Prostate gland (tissue), 2 donors: ENCODE results near the gene STARD10. TPM values are rescaled to one million over a fixed set of nuclear protein-coding genes. Genes with fewer than 3 reads are reported as not detected.

Source experiments
- DNase-seq: peaks from one replicate; pipeline ENCODE4 v3.0.0-alpha.2; 2019; ENCODE audit warnings: low spot score
- H3K27ac ChIP-seq, 2 donors: fragments of 200-600 bp; sonication (generic); 2 replicates each; pipeline ENCODE4 v1.5.1; 2017 to 2019
- H3K27me3 ChIP-seq: fragments of 200-600 bp; sonication (generic); replicated peaks from 2 replicates; pipeline ENCODE4 v1.5.1; 2019; ENCODE audit not compliant: insufficient read depth
- H3K36me3 ChIP-seq, 2 donors: fragments of 200-600 bp; sonication (generic); 1 replicate in 1 of 2; 2 replicates in 1 of 2; pipeline versions ENCODE4 v1.5.1 to v1.8.1; 2017 to 2019
- H3K4me1 ChIP-seq: fragments of 200-600 bp; sonication (generic); replicated peaks from 2 replicates; pipeline ENCODE4 v1.5.1; 2019
- H3K4me3 ChIP-seq, 2 donors: fragments of 200-600 bp; sonication (generic); 2 replicates each; pipeline ENCODE4 v1.5.1; 2017 to 2019
- H3K9me3 ChIP-seq: fragments of 200-600 bp; sonication (generic); 2 replicates; pipeline ENCODE4 v1.5.1; 2017
- CTCF ChIP-seq, 4 experiments: fragments of 200-600 bp in 2 of 4; fragments of 450-650 bp in 2 of 4; sonication (generic) in 2 of 4; IDR thresholded peaks; 1 replicate in 3 of 4; 2 replicates in 1 of 4; pipeline ENCODE4 v1.5.1; 2016 to 2019; ENCODE audit warnings: antibody characterized with exemption in 4 of 4, mild to moderate bottlenecking in 2 of 4, moderate library complexity in 2 of 4
- POLR2A ChIP-seq: fragments of 450-650 bp; IDR thresholded peaks from one replicate; pipeline ENCODE4 v1.6.1; 2016; ENCODE audit warnings: antibody characterized with exemption, mild to moderate bottlenecking
- POLR2AphosphoS5 ChIP-seq: sonication (generic); formaldehyde crosslinking; IDR thresholded peaks from one replicate; pipeline ENCODE4 v1.6.1; 2017; ENCODE audit warnings: antibody characterized with exemption
- WGBS: methylation state at CpG from one replicate; pipeline ENCODE4 v1.1.5; 2018; 5-methylcytosine and 5-hydroxymethylcytosine counted together
- intact Hi-C: fragments of 100-400 bp; cut with DNase I; formaldehyde crosslinking; loops from one replicate; pipeline ENCODE4 v1.14.2; 2022
- total RNA-seq, 2 donors: library from RNA; depleted of rRNA; stranded (reverse); fragments of >200 nt; gene quantifications; one replicate each; pipeline ENCODE4 v1.1.0, GENCODE V29; 2016

The STARD10 gene
- total RNA-seq, 2 donors from 2014 or later = 132 to 208 TPM

- no peak overlapping the region for H3K4me3 ChIP-seq
- H3K36me3 ChIP-seq = no peaks in the 10 kb centered on the region
- H3K27ac ChIP-seq = no peak overlapping the region
- H3K4me1 ChIP-seq = no peaks in the 10 kb centered on the region
- 94% methylated on average over 2 of the region's 2 CpGs for WGBS
- no peak for DNase-seq
- no peaks in the 10 kb centered on the region for H3K9me3 ChIP-seq
- intact Hi-C loops = no loop called here
- no peaks in the 10 kb centered on the region for H3K27me3 ChIP-seq
- TF ChIP-seq CTCF (IDR thresholded peaks at IDR 0.05) (no peak), POLR2AphosphoS5 (no peak), POLR2A (no peak)
Measured at GRCh38 chr11:72740060-72740424, 53.8 kb downstream of the STARD10 start.

GRCh38 chr11:72739240-72740059 lies 54.4 kb downstream of the STARD10 start:
- DNase-seq = no peak
- Histone ChIP-seq H3K27ac (no peak overlapping the region), H3K9me3 (no peaks in the 10 kb centered on the region), H3K27me3 (no peaks in the 10 kb centered on the region), H3K4me3 (no peak overlapping the region), H3K4me1 (no peaks in the 10 kb centered on the region), H3K36me3 (no peaks in the 10 kb centered on the region)
- intact Hi-C loops = no loop called here
- WGBS = 91% methylated on average over 10 of the region's 10 CpGs
- TF ChIP-seq CTCF (IDR thresholded peaks at IDR 0.05) = no peak
- TF ChIP-seq POLR2A = no peak
- TF ChIP-seq POLR2AphosphoS5 = no peak

GRCh38 chr11:72738199-72739141 lies 55.4 kb downstream of the STARD10 start:
- H3K9me3 ChIP-seq = no peaks in the 10 kb centered on the region
- WGBS = 89% methylated on average over 11 of the region's 11 CpGs
- H3K4me1 ChIP-seq = no peaks in the 10 kb centered on the region
- no peaks in the 10 kb centered on the region for H3K36me3 ChIP-seq
- no peak for DNase-seq
- no peak overlapping the region for H3K27ac ChIP-seq
- no peaks in the 10 kb centered on the region for H3K27me3 ChIP-seq
- H3K4me3 ChIP-seq = no peak overlapping the region
- intact Hi-C loops = no loop called here
- TF ChIP-seq POLR2AphosphoS5 (no peak), POLR2A (no peak)

GRCh38 chr11:72737336-72737735 lies 56.5 kb downstream of the STARD10 start:
- no peak for DNase-seq
- H3K4me1 ChIP-seq = no peaks in the 10 kb centered on the region
- H3K27me3 ChIP-seq = no peaks in the 10 kb centered on the region
- intact Hi-C loops = no loop called here
- H3K9me3 ChIP-seq = no peaks in the 10 kb centered on the region
- TF ChIP-seq POLR2A = no peak
- no peak for TF ChIP-seq CTCF (IDR thresholded peaks at IDR 0.05)
- TF ChIP-seq POLR2AphosphoS5 = no peak
- no peaks in the 10 kb centered on the region for H3K36me3 ChIP-seq
- no peak overlapping the region for H3K27ac ChIP-seq
- 92% methylated on average over 1 of the region's 1 CpG for WGBS
- no peak overlapping the region for H3K4me3 ChIP-seq

GRCh38 chr11:72736452-72737069 lies 57.3 kb downstream of the STARD10 start:
- intact Hi-C loops = no loop called here
- no peak for DNase-seq
- Histone ChIP-seq H3K4me3 (no peak overlapping the region), H3K27ac (no peak overlapping the region), H3K36me3 (no peaks in the 10 kb centered on the region), H3K9me3 (no peaks in the 10 kb centered on the region), H3K27me3 (no peaks in the 10 kb centered on the region), H3K4me1 (no peaks in the 10 kb centered on the region)
- WGBS = 35% methylated on average over 5 of the region's 5 CpGs
- TF ChIP-seq CTCF (IDR thresholded peaks at IDR 0.05) = no peak
- TF ChIP-seq POLR2AphosphoS5 = no peak
- no peak for TF ChIP-seq POLR2A
